Activated effector memory CD4-positive, alpha-beta T cell treated with Interleukin-2 at 50 U/mL for 16 hours (primary cell): Measurements from ENCODE around the gene ITGA1.

Source experiments
- DNase-seq: peaks from one replicate; pipeline ENCODE4 v3.0.0-alpha.2; 2020

Gene ITGA1

DNA sequence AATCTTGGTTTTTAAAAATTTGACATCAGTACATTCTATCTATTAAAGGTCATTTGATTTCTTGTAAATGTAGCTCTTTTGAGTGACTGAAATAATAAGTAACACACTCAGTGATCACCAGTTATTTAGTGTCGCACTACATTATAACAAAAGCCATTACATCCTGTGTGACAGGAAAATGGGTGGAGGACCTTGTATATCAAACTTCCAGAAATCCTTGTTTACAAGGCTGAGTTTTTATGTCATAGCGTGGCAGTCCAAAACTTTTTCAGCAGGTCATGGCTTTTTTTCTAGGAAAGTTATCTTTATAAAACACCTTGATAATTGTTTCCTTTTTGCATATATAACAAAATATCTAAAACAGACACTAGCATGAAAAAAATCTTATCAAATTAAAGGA lies 14.4 kb upstream of the ITGA1 start:
- no peak for DNase-seq

DNA sequence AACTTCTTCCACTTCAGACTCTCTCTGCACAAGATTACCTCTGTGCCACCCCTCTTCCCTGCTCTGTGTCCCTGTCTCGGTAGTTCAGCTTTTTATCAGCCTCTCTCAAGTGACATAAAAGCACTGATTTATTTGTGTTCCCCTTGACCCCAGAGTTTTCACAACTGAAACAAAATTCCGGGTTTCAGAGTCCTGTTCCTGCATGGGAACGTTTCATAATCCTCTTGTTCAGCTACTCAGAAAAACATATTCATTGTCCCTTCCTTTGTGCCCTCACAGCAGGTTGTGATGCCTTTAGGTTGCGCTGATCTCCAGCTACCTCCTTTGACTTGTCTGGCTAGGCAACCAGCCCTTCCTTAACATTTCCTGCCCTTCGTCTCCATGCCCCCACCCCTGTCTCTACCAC lies 13.7 kb upstream of the ITGA1 start:
- DNase-seq = no peak

DNA sequence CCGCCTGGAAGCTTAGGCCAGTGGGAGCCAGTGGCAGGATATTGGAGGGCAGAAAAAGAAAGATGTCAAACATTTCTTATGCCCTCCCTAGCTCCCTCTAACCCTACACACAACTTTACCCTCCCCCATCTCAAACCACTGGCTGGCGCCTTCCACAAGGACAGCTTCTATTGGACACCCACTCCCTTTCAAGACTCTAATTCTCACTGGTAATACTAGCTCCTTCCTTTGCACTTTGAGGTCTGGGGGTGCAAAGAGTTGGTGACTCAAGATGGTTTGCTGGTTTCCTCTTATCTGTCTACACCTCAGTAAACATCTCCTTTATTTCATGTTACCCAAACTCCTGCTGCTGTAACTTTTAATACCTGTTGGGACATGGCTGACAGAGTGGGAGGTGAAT lies 11.6 kb upstream of the ITGA1 start:
- no peak for DNase-seq

DNA sequence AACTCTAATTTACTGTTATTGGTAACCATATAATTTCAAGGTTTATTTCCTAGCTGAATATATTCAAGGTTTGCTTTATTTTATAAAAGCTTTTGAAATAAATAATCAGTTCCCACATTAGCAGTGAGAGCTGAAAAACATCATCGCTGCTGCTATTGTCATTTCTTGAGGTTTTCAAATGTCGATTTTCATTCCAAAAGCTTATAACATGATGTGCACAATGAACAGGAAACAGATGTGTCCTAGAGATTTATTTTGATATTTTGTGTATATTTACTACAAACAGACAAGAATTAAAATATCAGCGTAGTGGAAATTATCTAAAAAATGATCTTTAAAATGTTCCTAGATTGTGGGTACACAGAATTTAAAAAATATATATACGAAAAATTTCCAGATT lies 10.5 kb upstream of the ITGA1 start:
- no peak for DNase-seq

DNA sequence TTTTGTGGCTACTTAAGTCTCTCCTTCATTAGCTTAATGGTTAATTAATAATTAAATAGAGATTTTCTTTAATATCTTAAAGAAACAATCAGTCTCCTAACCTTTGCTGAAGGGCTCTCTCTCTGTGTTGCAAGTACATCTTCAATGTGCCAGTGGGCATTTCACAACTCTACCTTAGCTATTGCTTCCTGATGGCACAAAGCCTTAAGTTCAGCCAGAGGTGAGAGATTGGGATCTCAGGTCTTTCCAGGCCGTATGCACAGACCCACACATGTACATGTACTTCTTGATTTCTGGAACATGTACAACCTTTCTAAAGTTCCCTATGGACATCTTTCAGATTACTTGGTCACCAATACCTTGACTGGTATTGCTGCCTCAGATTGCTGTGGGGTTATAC lies 8.9 kb upstream of the ITGA1 start:
- no peak for DNase-seq

DNA sequence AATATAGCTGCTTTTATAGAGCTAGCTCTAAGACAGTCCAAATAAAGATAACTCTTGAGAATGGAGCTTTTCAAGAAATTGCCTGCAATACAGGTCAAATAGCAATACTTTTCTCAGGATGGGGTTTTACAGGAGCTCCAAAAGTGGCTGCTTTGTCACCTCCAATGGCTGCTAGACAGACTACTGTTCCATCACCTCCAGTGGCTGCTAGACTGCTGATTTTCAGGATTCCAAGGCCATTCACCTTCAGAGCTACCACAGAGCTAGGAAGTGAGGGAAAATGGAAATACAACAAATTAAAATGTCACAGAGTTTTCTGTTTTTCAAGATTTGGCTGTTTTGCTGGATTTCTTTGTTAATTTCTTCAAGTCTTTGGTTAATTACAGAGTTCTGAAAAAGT lies 8.5 kb upstream of the ITGA1 start:
- no peak for DNase-seq

DNA sequence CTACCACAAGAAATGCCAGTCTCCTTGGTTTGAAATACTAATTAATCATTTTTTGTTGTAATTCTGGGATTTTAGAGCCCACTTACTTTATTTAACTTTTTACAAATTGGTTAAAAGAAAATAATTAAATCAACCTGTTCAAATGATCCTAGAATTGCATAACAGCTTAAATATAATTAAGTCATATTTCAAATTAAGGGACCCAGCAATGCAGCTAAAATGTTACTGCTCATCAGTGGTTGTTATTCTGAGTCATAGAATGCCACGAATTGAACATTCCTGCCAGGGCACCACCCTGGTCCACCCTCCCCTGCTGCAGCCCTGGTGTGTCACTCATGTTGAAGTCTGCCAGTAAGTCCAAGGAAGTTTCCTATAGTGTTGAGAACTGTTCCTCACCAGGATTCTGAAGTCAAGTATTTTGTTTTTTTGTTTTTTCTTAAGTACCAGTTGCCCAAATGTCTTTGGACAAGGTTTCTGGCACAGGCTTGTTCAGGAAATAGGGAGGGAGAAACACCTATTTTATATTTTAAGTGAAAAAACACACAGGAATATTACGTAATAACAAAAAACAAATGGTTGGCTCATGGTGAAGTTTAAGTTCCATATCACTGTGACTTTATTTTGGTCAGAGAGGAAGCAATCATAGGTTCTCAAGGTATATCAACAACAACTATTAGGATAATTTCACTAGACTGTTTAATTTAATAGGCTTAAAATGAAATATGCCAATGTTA lies 4.3 kb upstream of the ITGA1 start:
- no peak for DNase-seq

DNA sequence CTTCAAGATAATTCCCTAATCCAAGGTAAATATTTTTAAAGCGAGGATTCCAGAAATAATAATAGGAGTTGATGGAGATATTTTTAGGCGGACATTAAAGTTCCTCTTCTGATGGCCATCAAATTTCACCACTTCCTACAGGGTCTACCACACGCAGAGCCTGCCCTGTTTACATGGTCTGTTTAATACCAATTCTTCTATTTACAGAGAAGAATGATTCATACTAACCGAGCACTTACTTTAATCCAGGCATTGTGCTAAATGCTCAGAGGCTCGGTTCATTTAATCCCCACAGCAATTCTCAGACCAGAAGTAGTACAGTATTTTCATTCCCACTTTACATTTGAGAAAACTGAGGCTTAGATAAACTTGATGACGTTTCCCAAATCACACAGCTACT lies 3.0 kb upstream of the ITGA1 start:
- DNase-seq = no peak

DNA sequence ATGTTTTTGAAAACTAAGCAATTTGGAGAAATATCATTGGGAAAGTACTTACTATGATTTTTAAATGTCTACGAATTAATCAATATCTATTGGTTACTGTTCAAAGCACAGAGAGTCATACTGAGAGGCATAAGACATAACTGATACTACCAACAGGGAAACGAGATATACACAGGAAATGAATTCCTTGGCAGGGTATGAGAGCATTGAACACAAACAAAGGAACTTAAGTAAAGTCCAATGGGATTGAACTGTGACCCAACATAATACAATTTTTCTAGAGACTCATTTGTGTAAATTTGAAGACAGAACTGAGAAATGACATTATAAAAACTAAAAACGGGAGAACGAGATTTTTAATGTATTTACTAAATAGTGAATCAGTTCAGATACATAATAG lies 1.3 kb upstream of the ITGA1 start:
- no peak for DNase-seq

DNA sequence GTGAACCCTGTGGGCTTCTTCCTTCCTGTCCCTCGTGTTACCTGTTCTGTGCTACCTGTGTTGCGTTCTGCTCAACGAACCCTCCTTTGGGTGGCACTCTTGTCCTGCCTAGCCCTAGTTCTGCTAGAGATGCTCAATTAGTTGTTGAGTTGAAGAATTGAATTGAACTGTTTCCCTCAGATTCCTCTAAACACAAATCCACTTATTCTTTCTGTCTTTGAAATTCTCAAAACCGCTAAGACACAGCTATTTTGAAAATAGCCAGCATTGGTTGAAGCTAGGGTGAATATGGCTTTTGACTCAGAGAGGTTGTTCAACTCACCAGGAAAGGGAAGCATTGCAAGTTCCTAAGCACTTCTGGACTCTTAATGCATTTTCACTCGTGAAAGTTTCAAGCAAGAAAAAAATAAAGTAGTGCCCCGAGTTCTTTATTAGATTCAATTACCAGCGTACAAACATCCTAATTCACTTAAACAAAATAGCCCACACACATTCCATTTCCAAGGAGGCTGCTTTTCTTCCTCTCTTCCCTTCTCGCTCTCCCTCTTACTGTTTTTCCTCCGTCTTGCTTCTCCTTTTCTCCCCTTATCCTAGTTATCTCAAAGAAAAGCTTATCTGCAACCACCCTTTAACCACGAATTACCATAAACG lies 642 bp upstream of the ITGA1 start:
- no peak for DNase-seq

DNA sequence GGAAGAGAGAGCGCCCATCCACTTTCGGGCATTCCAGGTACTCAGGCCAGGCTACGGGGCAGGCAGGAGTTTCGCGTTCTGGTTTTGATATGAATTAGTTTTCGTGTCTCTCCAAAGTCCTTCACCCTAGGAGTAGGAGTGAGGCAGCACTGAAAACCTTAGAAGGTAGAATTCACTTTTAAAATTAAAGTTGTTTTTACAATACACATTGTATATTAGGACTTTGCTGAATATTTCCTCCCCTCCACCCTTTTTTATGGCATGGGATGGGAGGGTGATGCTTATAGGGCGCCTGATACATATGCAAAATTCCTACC lies 747 bp downstream of the ITGA1 start:
- DNase-seq = no peak

DNA sequence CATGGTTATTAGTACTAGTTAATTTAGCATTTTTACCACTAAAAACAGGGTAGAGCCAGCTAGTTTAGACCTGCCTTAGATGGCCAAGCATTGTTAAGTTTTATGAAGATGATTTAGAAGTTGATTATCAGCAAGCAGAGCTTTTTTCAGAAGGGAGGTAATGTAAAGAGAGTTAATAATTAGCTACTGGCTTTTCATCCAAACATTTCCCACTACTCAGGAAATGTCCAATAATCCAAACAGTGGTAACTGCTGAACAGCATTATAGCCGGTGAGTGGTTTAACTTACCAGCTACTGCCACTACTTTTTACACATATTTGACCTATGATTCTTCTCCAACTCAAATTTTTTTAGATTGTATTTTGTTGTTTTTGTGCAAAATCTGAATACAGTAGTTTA lies 1.7 kb downstream of the ITGA1 start:
- no peak for DNase-seq

DNA sequence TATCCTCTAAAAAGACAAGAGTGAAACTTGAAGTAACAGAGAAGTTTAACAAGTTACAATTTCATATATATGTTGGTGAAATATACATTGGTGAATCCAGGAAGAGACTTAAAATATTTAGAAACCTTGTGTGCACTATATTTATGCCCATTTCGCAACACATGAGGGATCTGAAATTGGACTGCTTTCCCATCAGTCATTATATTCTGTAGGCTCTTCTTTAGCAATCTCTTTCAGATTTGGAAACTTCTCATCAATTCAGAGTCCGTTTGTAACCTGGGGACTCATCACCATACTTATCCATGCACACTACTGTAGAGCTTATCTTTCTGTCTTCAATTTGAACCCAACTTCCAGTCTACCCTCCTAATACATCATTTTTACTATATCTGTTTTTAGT lies 2.1 kb downstream of the ITGA1 start:
- no peak for DNase-seq

DNA sequence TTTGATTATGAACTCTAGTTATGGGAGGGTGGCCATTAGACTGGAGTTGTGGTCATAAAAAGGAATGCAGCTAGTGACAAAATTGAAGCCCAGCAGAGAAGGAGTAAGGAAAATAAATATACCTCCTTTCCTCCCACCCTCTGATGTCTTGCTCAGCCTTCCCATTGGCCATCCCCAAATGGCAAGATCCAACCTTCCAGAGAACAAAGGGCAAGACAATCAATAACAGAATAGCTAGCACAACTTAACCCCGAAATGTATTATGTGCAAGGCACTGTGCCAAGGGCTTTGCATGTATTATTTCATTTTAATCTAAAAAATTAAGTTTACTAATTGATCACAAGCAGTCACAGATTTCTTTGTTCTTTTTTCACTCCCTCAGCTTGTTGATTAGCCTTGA lies 3.6 kb downstream of the ITGA1 start:
- DNase-seq = no peak

DNA sequence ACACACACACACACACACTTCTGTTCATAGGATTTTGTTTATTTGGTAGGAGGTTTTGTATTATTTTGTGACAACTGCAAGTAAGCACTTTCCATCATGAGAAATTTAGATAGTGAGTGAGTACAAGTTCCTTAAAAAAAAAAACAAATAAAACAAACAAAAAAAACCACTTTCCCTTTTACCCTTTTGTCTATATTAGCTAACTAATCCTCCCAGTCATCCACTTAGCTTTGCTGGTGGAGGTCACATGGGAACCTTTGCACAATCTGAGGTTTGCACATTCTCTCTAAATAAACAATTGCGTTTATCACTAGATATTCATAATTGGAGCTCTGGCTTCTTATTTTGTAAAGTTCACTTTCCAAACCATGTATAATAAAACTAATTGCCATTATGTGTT lies 6.8 kb downstream of the ITGA1 start:
- DNase-seq = no peak

DNA sequence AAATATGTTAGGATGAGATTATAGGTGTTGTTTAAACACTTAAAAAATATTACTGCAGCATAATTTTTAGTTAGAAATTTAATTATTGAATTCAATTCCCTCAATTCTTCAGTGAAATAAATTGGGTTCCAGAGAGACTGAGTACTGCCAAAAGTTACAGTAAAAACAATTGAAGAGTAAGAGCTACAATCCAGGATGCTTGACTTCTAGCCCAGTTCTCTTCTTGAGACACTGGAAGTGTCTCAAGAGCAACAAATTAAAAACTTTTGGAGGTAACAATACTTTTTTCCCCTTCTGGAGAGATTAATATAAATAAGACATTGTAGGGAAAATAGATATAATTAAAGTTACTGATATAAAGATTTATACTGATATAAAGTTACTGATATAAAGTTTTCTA lies 8.3 kb downstream of the ITGA1 start:
- DNase-seq = no peak

DNA sequence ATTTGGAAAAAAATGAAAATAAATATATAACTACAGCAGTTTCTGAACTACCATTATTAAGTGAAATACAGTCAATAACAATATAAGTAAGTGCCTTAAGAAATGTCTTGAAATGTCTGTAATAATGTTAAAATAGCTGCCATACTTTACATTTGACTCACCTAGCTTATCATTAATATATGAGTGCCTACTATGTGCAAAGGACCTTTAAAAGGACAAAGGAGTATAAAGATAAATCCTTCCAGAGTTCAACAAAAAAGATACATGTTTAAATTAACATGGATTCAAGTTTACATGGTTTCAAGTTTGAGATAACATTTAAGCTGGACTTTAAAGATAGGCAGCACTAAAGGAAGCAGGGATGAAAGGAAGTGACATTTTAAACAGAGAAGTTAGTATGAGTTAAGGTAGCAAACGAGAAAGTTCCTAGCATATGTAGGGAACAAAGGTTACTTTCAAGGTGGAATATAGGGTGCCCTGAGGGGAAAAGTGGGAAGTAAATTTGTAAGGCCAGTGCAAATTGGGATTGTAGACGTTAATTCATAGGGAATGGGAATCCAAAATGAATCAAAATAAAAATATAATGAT lies 8.9 kb downstream of the ITGA1 start:
- DNase-seq = no peak

DNA sequence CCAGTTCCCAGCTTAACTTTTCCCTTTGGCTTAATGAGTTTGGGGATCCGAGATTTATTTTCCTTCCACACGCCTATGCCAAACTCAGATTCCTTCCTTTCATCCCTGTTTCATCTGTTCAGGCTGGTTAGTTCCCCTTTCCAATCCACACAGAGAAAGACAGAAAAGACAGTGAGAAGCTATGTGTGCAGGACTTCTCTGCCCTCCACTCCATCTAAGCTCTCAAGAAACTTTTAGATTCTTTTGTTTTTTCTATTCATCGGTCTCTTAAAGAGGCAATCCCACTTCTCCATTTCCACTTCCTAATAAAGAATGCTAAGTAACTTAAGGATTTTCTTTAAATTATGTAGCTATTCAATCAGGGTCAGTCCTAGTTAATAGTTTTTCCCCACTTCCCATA lies 11.2 kb downstream of the ITGA1 start:
- no peak for DNase-seq

DNA sequence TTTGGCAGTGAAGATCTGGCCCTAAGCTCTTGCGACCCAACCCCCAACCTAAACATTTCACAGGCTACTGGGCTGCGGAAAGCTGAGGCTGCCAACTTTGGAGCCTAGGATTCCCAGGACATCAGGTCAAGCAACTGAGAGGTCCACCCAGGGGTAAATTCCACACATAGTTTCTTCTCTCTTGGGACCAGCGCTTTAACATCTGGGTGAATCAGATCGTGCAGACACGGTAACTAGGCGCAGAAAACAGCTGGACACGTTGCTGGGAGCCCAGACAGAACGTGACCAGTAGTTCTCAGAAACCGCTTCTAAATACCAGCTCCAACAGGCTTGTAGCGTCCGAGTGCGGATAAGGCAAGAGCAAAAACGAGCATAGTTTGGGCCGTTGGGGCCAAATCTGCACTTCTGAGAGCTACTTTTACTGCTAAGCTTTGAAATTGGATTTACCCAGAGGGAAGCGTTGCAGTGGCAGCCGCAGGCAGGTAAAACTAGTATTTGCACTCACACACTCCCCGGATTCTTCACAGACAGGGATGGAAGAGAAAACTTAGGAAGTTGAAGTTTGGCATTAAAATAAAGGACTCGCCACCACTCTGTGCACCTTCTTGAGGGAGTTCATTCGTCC lies 11.8 kb downstream of the ITGA1 start:
- DNase-seq = no peak

DNA sequence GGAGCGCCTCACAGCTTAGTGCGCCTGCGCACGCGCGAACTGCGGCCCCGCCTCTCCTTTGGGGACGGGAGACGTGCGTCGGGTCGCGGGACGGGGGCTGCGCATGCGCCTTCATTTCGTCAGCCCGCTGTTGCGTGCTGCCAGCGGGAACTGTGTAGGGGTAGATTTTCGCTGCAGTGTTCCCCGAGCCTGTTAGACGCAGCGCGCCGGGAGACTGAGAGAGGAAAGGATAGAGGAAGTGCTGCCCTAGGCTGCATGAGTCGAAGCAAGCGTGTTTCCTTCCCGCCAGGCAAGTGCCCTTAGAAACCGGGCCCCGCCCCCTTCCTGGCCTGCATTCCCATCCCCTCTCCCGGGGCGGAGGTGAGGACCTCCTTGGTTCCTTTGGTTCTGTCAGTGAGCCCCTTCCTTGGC lies 12.3 kb downstream of the ITGA1 start:
- peak; percentile 91 for DNase-seq

DNA sequence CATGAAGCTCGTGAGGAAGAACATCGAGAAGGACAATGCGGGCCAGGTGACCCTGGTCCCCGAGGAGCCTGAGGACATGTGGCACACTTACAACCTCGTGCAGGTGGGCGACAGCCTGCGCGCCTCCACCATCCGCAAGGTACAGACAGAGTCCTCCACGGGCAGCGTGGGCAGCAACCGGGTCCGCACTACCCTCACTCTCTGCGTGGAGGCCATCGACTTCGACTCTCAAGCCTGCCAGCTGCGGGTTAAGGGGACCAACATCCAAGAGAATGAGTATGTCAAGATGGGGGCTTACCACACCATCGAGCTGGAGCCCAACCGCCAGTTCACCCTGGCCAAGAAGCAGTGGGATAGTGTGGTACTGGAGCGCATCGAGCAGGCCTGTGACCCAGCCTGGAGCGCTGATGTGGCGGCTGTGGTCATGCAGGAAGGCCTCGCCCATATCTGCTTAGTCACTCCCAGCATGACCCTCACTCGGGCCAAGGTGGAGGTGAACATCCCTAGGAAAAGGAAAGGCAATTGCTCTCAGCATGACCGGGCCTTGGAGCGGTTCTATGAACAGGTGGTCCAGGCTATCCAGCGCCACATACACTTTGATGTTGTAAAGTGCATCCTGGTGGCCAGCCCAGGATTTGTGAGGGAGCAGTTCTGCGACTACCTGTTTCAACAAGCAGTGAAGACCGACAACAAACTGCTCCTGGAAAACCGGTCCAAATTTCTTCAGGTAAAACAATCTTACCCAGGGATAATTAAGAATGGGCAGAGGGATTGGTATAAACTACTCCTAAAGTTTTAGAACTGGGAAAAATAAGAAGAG lies 12.9 kb downstream of the ITGA1 start:
- DNase-seq = peak; percentile 37

DNA sequence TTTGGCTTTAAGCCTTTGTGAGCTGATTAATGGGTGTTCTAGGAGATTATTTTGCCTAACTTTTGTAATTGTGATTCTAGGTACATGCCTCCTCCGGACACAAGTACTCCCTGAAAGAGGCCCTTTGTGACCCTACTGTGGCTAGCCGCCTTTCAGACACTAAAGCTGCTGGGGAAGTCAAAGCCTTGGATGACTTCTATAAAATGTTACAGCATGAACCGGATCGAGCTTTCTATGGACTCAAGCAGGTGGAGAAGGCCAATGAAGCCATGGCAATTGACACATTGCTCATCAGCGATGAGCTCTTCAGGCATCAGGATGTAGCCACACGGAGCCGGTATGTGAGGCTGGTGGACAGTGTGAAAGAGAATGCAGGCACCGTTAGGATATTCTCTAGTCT lies 13.6 kb downstream of the ITGA1 start:
- no peak for DNase-seq

DNA sequence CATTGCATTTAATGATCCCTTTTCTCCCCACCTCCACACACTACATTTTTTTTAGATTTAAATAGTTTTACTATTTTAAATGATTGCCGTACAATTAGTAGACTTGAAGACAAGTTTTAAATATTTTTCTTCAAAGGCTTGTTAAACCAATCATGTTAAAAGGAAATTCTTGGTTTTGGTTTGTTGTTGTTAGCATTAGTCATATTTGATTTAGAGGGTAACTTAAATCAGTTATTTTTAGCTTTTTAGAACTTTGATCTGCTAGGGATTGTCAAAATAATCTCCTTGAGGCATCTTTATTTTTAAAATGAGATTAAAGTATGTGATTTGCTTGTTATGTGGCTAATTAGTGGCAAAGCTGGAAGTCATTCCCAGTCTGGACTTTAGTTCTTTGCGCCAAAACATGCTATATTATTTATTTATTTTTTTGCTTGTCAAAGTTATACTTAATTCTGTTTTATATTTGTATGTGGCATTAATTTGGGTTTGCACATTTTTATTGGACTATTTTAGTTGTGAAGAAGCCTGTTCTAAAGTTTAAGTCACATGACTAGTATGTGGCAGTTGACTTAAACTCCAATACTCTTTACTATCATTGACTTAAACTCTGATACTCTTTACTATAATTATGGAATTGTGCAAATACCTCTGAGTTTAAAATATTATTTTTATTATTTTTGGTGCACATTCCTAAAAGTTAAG lies 14.7 kb downstream of the ITGA1 start:
- DNase-seq = no peak
